Measurements from ENCODE around the gene KIF23. TPM values are rescaled to one million over a fixed set of nuclear protein-coding genes. Genes with fewer than 3 reads are reported as not detected.

Gene KIF23
- total RNA-seq (2021) (78.7 and 100 TPM in 2 replicates), Bru-seq, nascent RNA (percentile 98 among the genes with signal in this experiment), BruChase-seq, experiment 1, labeled RNA remaining after a 2-hour chase (percentile 96 among the genes with signal in this experiment), BruChase-seq, experiment 2, labeled RNA remaining after a 6-hour chase (percentile 96 among the genes with signal in this experiment)
- long read RNA-seq, transcript KIF23-201 (23 exons, 3,723 nt) = minor isoform, 11 of 143 reads
- long read RNA-seq, transcript KIF23-202 (22 exons, 3,351 nt) = major isoform, 27 of 143 reads
- long read RNA-seq, partial matches to known transcripts = 8 of 143 reads
- long read RNA-seq, other reads (novel, unspliced or antisense) = 92 of 143 reads

DNA sequence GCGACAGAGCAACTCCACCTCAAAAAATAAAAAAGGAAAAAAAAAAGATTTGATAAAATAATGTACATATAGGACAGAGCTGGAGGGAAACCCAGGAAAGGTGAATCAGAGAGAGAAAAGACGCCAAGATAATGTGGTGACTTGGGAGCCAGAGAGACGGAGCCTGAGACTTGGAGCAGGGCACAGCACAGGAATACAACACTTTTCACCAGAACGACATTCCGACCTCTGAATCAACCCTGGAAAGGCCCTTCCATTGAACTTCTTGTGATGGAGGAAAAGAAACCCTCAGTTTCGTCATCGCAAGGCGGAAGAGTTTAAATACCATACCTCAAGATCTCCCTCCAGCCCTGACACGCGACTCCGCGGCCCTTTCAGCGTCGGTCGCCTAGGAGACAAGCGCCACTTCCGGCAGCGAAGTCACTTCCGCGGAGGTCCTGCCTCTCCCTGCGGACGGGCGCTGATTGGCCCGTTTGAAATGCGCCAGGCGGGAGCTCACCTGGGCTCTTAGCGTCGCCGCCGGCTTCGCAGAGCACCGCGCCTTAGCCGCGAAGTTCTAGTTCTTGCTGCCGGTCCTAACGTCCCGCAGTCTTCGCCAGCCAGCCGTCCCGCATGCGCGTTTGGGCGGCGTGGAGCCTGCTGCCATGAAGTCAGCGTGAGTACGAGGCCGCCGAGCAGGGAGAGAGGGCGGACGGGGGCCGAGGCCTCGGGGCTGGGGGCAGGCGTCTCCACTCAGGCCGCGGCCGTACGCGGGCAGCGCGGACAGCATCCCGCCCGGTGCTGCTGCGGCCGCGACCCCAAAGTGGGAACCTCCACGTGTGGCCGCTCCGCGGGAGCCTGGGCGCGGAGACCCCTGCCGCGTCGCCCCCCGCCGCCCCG is at the start of gene KIF23:
KIF23 (plus strand) TSS at position 528 of the 879 bp plus-strand sequence; CDS start at position 645, 117 bp downstream.
- CTCF ChIA-PET = interaction anchor here (1.0 to 1.2 kb wide), 2 partner anchors 48 kb away, joined by 4 to 10 read pairs; no protein-coding TSS in a partner anchor

DNA sequence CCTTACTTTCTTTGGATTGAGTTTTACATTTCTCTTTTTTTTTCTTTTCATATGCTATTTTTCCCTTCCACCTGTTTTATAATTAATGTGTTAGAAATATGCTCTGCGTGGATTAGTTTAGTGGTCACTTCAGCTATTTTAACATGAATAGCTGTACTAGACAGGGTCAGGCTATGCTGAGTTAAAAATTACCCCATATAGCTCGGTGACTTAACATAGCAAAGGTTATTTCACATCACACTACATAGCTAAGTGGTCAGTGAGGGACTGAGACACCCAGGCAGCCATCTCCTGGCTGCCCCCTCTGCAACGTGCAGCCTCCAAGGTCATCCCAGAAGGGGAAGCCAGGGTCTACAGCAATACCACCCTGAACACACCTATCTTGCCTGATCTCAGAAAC is 46.9 kb upstream of the KIF23 start:
- Histone ChIP-seq H2AFZ (no peak overlapping the region), H3K9me2 (ENCODE audit: insufficient read depth) (no peaks in the 10 kb centered on the region), H3K79me2 (ENCODE audit: low read depth) (no peaks in the 10 kb centered on the region), H3K27ac (no peak overlapping the region), H3K27me3 (ENCODE audit: insufficient read depth, low read depth) (no peaks in the 10 kb centered on the region), H3F3A (ENCODE audit: insufficient read depth, low read depth) (no peaks in the 10 kb centered on the region), H3K36me3 (ENCODE audit: low read depth) (no peaks in the 10 kb centered on the region), H4K20me1 (ENCODE audit: insufficient read depth) (no peaks in the 10 kb centered on the region), H3K9me3 (ENCODE audit: insufficient read depth, low read depth) (no peaks in the 10 kb centered on the region), H3K4me3 (no peak overlapping the region), H3K4me1 (replicated peaks; ENCODE audit: insufficient read depth) (no peaks in the 10 kb centered on the region), H3K4me2 (no peak overlapping the region)
- no TSS peak for BruUV-seq (replicated peaks)
- ChIA-PET POLR2A (ENCODE audit: unreplicated experiment) (interaction anchor here (0.7 kb wide), 1 partner anchor 11 kb away, joined by 3 read pairs; no protein-coding TSS in a partner anchor), CTCF (no interaction called here)
- TF ChIP-seq EZH2 (IDR thresholded peaks at IDR 0.05; ENCODE audit: low read depth) = no peak
- TF ChIP-seq, protein P1, sequence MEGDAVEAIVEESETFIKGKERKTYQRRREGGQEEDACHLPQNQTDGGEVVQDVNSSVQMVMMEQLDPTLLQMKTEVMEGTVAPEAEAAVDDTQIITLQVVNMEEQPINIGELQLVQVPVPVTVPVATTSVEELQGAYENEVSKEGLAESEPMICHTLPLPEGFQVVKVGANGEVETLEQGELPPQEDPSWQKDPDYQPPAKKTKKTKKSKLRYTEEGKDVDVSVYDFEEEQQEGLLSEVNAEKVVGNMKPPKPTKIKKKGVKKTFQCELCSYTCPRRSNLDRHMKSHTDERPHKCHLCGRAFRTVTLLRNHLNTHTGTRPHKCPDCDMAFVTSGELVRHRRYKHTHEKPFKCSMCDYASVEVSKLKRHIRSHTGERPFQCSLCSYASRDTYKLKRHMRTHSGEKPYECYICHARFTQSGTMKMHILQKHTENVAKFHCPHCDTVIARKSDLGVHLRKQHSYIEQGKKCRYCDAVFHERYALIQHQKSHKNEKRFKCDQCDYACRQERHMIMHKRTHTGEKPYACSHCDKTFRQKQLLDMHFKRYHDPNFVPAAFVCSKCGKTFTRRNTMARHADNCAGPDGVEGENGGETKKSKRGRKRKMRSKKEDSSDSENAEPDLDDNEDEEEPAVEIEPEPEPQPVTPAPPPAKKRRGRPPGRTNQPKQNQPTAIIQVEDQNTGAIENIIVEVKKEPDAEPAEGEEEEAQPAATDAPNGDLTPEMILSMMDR (conservative IDR thresholded peaks at IDR 0.05) = no peak
- DNase-seq = no peak
- intact Hi-C loops (cut with micrococcal nuclease; ENCODE audit: unreplicated experiment) = no loop called here

More for the DNA sequence above, at the start of gene KIF23:
- peak; percentile 89 to 92 for DNase-seq
- Histone ChIP-seq H2AFZ (peak within 1 kb of the TSS; percentile 79), H3F3A (ENCODE audit: insufficient read depth, low read depth) (peaks cover 3% of the 10 kb centered on the region; the same call in 1 of the 2 replicates), H3K9me2 (ENCODE audit: insufficient read depth) (no peaks in the 10 kb centered on the region), H3K27me3 (ENCODE audit: insufficient read depth, low read depth) (no peaks in the 10 kb centered on the region), H3K79me2 (ENCODE audit: low read depth) (peaks cover 57% of the 10 kb centered on the region), H3K4me1 (replicated peaks; ENCODE audit: insufficient read depth) (peaks cover 39% of the 10 kb centered on the region), H3K4me3 (peak within 1 kb of the TSS; percentile 86), H4K20me1 (ENCODE audit: insufficient read depth) (peaks cover 3% of the 10 kb centered on the region; the same call in 1 of the 2 replicates), H3K4me2 (peak within 1 kb of the TSS; percentile 83), H3K27ac (peak within 1 kb of the TSS; percentile 63), H3K36me3 (ENCODE audit: low read depth) (peaks cover 14% of the 10 kb centered on the region; the same call in 1 of the 2 replicates), H3K9me3 (ENCODE audit: insufficient read depth, low read depth) (no peaks in the 10 kb centered on the region)
- no TSS peak for BruUV-seq (replicated peaks)
- POLR2A ChIA-PET (ENCODE audit: unreplicated experiment) = interaction anchor here (0.5 to 1.8 kb wide), 9 partner anchors 37 to 709 kb away, joined by 3 to 10 read pairs (median 3); partner anchors contain the start of genes GLCE and RPLP1
- intact Hi-C loops (cut with micrococcal nuclease; ENCODE audit: unreplicated experiment) = loop anchor here (5.0 kb wide), 1 partner anchor 38 kb away; the partner anchor contains the start of gene RPLP1
- TF ChIP-seq, protein P1 (conservative IDR thresholded peaks at IDR 0.05) = no peak
- TF ChIP-seq EZH2 (IDR thresholded peaks at IDR 0.05; ENCODE audit: low read depth) = no peak

- CTCF ChIA-PET = no interaction called here
- no TSS peak for BruUV-seq (replicated peaks)
- H3K4me3 ChIP-seq = no peak overlapping the region
- no peak overlapping the region for H2AFZ ChIP-seq
- no peaks in the 10 kb centered on the region for H3K9me2 ChIP-seq (ENCODE audit: insufficient read depth)
- intact Hi-C loops (cut with micrococcal nuclease; ENCODE audit: unreplicated experiment) = no loop called here
- no peaks in the 10 kb centered on the region for H3K36me3 ChIP-seq (ENCODE audit: low read depth)
- no peak overlapping the region for H3K4me2 ChIP-seq
- no peaks in the 10 kb centered on the region for H3K79me2 ChIP-seq (ENCODE audit: low read depth)
- H3F3A ChIP-seq (ENCODE audit: insufficient read depth, low read depth) = no peaks in the 10 kb centered on the region
- H3K27ac ChIP-seq = no peak overlapping the region
- no peaks in the 10 kb centered on the region for H3K27me3 ChIP-seq (ENCODE audit: insufficient read depth, low read depth)
- POLR2A ChIA-PET (ENCODE audit: unreplicated experiment) = no interaction called here
- TF ChIP-seq EZH2 (IDR thresholded peaks at IDR 0.05; ENCODE audit: low read depth) = no peak
- TF ChIP-seq, protein P1 (conservative IDR thresholded peaks at IDR 0.05) = no peak
- H3K4me1 ChIP-seq (replicated peaks; ENCODE audit: insufficient read depth) = no peaks in the 10 kb centered on the region
- H4K20me1 ChIP-seq (ENCODE audit: insufficient read depth) = no peaks in the 10 kb centered on the region
- H3K9me3 ChIP-seq (ENCODE audit: insufficient read depth, low read depth) = no peaks in the 10 kb centered on the region
- no peak for DNase-seq
These were observed 44.5 kb upstream of the KIF23 start for GRCh38 chr15:69369631-69370030.
